ENCODE results near the gene OR6N1.

Gene OR6N1

GRCh38 chr1:158771950-158772866 lies at the start of gene OR6N1:
Gene OR6N1, minus strand, starts transcription at chr1:158772195. Its CDS starts 5,513 bp downstream, at chr1:158766682.
- no peak for DNase-seq (ENCODE audit: low read depth)

- DNase-seq (ENCODE audit: low read depth), result no peak
Measured at GRCh38 chr1:158821723-158822122, 49.7 kb upstream of the OR6N1 start.

GRCh38 chr1:158819461-158820443 lies 47.8 kb upstream of the OR6N1 start:
- DNase-seq (ENCODE audit: low read depth), result no peak

DNA sequence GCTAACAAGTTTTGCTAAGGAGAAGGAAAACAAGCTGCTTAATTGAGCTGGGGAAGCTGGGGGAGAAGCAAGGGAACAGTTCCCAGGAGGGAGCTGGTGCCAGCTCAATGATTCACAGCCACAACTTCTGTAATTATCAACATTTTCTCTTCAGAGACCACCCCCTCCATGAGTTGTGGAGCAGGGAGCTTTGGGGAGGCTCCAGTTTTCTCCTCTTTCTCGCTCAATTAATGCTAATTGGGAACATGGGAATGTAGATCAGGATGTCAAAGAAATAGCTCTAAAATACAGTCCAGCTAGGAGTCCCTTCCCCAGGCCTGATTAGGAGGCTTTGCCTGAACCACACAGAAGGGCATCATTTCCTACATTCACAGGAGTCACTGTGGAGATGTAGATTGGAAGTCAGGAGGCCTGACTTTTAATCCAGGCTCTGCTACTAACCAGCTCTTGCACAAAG lies 47.0 kb upstream of the OR6N1 start:
- no peak for DNase-seq (ENCODE audit: low read depth)

- DNase-seq (ENCODE audit: low read depth), result no peak
Measured at GRCh38 chr1:158818560-158818959, 46.6 kb upstream of the OR6N1 start.

DNA sequence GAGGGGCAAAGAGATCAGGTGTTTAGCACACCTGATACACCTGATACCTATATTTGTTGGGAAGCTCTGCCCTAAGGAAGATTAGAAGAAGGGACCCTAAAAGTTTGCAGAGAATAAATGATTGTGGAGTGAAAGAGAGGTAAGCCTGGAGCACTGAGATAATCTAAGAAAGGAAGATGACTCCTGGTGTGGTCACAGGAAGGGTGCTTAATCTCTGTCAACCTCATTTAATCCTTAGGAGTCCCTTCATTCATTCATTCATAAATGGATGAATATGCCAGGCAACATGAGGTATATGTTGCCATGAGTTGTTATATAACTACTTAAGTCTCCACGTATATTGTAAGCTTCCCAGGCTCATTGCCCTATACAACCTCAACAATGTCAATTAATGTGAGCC lies 43.0 kb upstream of the OR6N1 start:
- DNase-seq (ENCODE audit: low read depth), result no peak

GRCh38 chr1:158813164-158813563 lies 41.2 kb upstream of the OR6N1 start:
- no peak for DNase-seq (ENCODE audit: low read depth)

- no peak for DNase-seq (ENCODE audit: low read depth)
Measured at GRCh38 chr1:158812336-158812735, 40.3 kb upstream of the OR6N1 start.

- no peak for DNase-seq (ENCODE audit: low read depth)
Measured at GRCh38 chr1:158810311-158810710, 38.3 kb upstream of the OR6N1 start.

DNA sequence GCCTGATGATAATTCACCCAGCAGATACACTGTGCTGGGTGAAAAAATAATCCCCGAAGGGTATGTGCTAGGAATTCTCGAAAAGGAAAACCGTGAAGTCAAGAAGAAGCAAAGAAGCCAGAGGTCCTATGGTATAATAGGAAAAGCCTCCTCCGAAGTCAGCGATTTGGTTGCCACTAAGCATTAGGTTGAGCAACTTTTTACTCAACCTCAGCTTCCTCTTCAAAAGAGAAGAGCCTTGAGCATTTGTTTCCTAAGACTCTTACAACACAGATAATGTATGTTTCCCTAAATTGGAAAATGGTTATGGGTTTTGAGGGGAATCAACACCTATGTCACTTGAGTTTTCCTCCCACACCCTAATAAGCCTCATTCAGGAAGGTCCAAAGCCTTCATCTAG lies 37.9 kb upstream of the OR6N1 start:
- no peak for DNase-seq (ENCODE audit: low read depth)

GRCh38 chr1:158809256-158809655 lies 37.3 kb upstream of the OR6N1 start:
- DNase-seq (ENCODE audit: low read depth), result no peak

DNA sequence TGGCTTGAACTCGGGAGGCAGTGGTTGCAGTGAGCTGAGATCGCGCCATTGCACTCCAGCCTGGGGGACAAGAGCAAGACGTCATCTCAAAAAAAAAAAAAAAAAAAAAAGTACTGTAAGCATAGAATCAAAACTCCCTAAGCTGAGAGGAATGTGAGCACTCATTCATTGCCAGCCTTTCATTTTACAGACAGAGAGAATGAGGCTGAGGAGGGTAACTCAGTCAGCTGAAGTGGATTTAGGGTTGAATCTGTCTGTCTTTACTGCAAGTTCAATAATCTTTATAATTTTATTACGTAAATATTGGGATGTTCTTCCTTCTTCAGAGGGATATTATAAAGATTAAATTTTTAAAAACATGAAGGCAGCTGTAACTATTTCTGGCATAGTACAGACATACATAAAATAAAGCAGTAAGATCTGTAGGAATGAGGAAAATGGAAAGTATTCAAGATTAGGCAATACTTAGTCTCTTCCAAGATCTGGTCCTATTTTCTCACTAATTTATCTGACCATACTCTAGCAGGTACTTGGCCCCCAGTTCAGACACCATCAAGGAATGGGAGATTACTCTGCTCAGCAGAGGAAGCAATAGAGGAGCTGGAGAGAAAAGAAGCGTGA lies 35.0 kb upstream of the OR6N1 start:
- DNase-seq (ENCODE audit: low read depth), result no peak

GRCh38 chr1:158803678-158804077 lies 31.7 kb upstream of the OR6N1 start:
- DNase-seq (ENCODE audit: low read depth), result no peak

DNA sequence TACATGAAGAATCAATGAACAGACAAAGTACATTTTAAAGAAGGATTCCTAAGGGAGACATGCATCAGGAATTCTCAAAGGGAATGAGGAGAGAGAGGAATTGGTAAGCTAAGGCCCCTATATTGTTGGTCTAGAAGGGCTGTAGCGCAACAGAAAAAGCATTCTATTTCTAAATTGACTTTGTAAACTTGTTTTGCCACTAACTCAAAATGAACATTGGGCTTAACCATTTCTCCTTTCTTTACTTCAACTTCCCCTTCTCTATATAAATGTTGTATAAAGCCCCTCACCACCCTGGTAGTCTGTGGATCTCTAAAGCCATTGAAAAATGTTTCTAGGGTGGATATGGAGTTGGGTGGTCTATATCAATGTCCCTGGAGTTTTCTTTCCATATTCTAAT lies 29.4 kb upstream of the OR6N1 start:
- DNase-seq (ENCODE audit: low read depth), result no peak

DNA sequence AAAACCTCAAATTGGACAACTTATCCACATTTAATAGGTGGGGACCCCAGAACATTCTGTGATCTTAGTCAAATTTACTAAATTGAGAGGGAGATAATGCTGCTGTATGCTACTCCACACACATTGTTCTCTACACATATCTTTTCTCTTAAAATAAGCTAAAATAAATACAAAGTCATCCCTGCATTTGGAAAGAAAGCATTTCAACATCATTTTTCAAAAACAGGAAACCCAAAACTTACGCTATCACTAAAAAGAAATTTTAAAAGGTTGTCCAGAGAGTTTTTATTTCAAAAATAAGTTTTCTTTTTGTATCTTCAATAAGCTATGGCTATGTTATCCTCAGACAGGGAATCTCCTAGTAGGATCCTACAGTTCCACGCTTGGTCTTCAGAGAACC lies 28.5 kb upstream of the OR6N1 start:
- DNase-seq (ENCODE audit: low read depth), result no peak

GRCh38 chr1:158799689-158800088 lies 27.7 kb upstream of the OR6N1 start:
- no peak for DNase-seq (ENCODE audit: low read depth)

GRCh38 chr1:158798531-158798930 lies 26.5 kb upstream of the OR6N1 start:
- DNase-seq (ENCODE audit: low read depth), result no peak

GRCh38 chr1:158794247-158794646 lies 22.3 kb upstream of the OR6N1 start:
- DNase-seq (ENCODE audit: low read depth), result no peak

DNA sequence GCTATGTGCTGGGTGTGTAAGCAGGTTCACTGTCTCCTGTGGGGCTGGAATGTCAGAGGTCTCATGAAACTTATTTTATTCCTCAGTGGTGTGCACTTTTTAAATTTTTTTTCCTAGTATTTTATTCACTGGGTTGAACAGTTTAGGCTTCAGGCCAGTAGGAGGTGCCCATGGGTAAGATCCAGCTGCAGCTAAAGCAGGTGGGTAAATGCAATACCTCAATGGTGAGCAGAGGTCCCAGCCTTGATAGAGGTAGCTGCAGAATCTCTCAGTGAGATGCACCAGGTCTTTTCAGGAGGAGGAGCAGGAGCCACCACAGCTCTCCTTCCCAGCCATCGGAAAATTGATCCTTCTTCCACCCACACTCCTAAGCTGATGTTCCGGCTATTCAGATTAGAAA lies 21.6 kb upstream of the OR6N1 start:
- DNase-seq (ENCODE audit: low read depth), result no peak

GRCh38 chr1:158781104-158781503 lies 9.1 kb upstream of the OR6N1 start, which contains the start of gene OR6N2:
Gene OR6N2, minus strand, starts transcription at chr1:158781204. Its CDS starts 3,569 bp downstream, at chr1:158777635.
- no peak for DNase-seq (ENCODE audit: low read depth)

- no peak for DNase-seq (ENCODE audit: low read depth)
Measured at GRCh38 chr1:158754420-158754819, 17.6 kb downstream of the OR6N1 start, which contains the start of gene OR6K6. Gene OR6K6, plus strand, starts transcription at chr1:158754720. Its CDS starts 168 bp downstream, at chr1:158754888.

- no peak for DNase-seq (ENCODE audit: low read depth)
Measured at GRCh38 chr1:158752155-158752712, 19.8 kb downstream of the OR6N1 start.
